Ovary (tissue), 3 donors: ENCODE results near the gene NDUFB2.

ENCODE experiments used
- CTCF ChIP-seq, 3 donors: fragments of 450-650 bp in 2 of 3; fragments of 200-600 bp in 1 of 3; IDR thresholded peaks; one replicate each; pipeline versions ENCODE4 v1.5.1 to v1.8.0; 2016 to 2022; ENCODE audit warnings: antibody characterized with exemption in 3 of 3, mild to moderate bottlenecking in 1 of 3
- EP300 ChIP-seq: sonication (generic); formaldehyde crosslinking; IDR thresholded peaks from one replicate; pipeline ENCODE4 v1.6.1; 2017; ENCODE audit warnings: antibody characterized with exemption
- POLR2A ChIP-seq: fragments of 450-650 bp; IDR thresholded peaks from one replicate; pipeline ENCODE4 v1.6.1; 2017; ENCODE audit warnings: antibody characterized with exemption, mild to moderate bottlenecking, moderate library complexity
- donor health status: DM: no; HTN: no; CAD: no.

- TF ChIP-seq CTCF (IDR thresholded peaks at IDR 0.05) (no peak), POLR2A (no peak), EP300 (no peak)
These were observed 46.1 kb upstream of the NDUFB2 start for GRCh38 chr7:140650367-140650766.
